Loucy (cell line): ENCODE results near the gene AFG3L2.
A peak's percentile ranks its signal among the peaks of the same experiment; 100 is the strongest.

Source experiments
- H2AFZ ChIP-seq: fragments of 200-600 bp; sonication (generic); 2 replicates; pipeline ENCODE4 v1.6.0; 2016; ENCODE audit warnings: antibody characterized with exemption, mild to moderate bottlenecking, low read length, moderate library complexity
- H3F3A ChIP-seq: fragments of 200-600 bp; 2 replicates; pipeline ENCODE4 v1.6.0; 2016; ENCODE audit warnings: antibody characterized with exemption, low read depth, mild to moderate bottlenecking
- H3K27me3 ChIP-seq: fragments of 200-600 bp; sonication (generic); 2 replicates; pipeline ENCODE4 v1.6.1; 2014; ENCODE audit warnings: low read length, mild to moderate bottlenecking; ENCODE audit not compliant: insufficient read depth, poor library complexity, severe bottlenecking
- H3K36me3 ChIP-seq: fragments of 200-600 bp; sonication (generic); 2 replicates; pipeline ENCODE4 v1.6.1; 2016; ENCODE audit warnings: low read length; ENCODE audit not compliant: insufficient read depth
- H3K4me1 ChIP-seq: fragments of 200-600 bp; sonication (generic); 2 replicates; pipeline ENCODE4 v1.5.1; 2014; ENCODE audit warnings: low read length, mild to moderate bottlenecking; ENCODE audit not compliant: insufficient read depth, poor library complexity, severe bottlenecking
- H3K4me2 ChIP-seq: fragments of 200-600 bp; sonication (generic); 2 replicates; pipeline ENCODE4 v1.6.0; 2014; ENCODE audit warnings: antibody characterized with exemption, low read length, low read depth, mild to moderate bottlenecking; ENCODE audit not compliant: poor library complexity, severe bottlenecking
- H3K4me3 ChIP-seq: fragments of 200-600 bp; sonication (generic); 2 replicates; pipeline ENCODE4 v1.5.1; 2014; ENCODE audit warnings: low read length, mild to moderate bottlenecking, mixed read lengths; ENCODE audit not compliant: poor library complexity, severe bottlenecking
- H3K79me2 ChIP-seq: fragments of 200-600 bp; sonication (generic); 2 replicates; pipeline ENCODE4 v1.6.1; 2014; ENCODE audit warnings: low read length; ENCODE audit not compliant: insufficient read depth
- H3K9ac ChIP-seq: fragments of 200-600 bp; sonication (generic); 2 replicates; pipeline ENCODE4 v1.6.0; 2014; ENCODE audit warnings: mild to moderate bottlenecking, low read depth, low read length, moderate library complexity; ENCODE audit not compliant: poor library complexity, severe bottlenecking
- H3K9me2 ChIP-seq: fragments of 200-600 bp; sonication (generic); replicated peaks from 2 replicates; pipeline ENCODE4 v1.6.1; 2016; ENCODE audit warnings: low read depth, low read length, mixed read lengths
- H3K9me3 ChIP-seq: fragments of 200-600 bp; sonication (generic); 2 replicates; pipeline ENCODE4 v1.6.1; 2014; ENCODE audit warnings: mild to moderate bottlenecking, antibody characterized with exemption, low read length, low read depth; ENCODE audit not compliant: insufficient read depth
- H4K20me1 ChIP-seq: fragments of 200-600 bp; sonication (generic); 2 replicates; pipeline ENCODE4 v1.6.0; 2014; ENCODE audit warnings: antibody characterized with exemption, low read length, mild to moderate bottlenecking; ENCODE audit not compliant: insufficient read depth, poor library complexity, severe bottlenecking
- CTCF ChIP-seq: fragments of 200-600 bp; sonication (generic); conservative IDR thresholded peaks from 2 replicates; pipeline ENCODE4 v1.5.1; 2014; ENCODE audit warnings: mild to moderate bottlenecking, antibody characterized with exemption, low read length
- EZH2phosphoT487 ChIP-seq: fragments of 200-600 bp; IDR thresholded peaks from 2 replicates; pipeline ENCODE4 v1.6.1; 2018; ENCODE audit warnings: antibody characterized with exemption, mild to moderate bottlenecking, moderate library complexity, borderline replicate concordance

The AFG3L2 gene

GRCh38 chr18:12371590-12371989 is 5.4 kb downstream of the AFG3L2 start:
- H3K9ac ChIP-seq = peak overlapping the region; percentile 20
- no peaks in the 10 kb centered on the region for H3K9me2 ChIP-seq
- H3K79me2 ChIP-seq = peaks cover 92% of the 10 kb centered on the region
- no peaks in the 10 kb centered on the region for H3K27me3 ChIP-seq
- H2AFZ ChIP-seq = no peak overlapping the region
- H3K4me1 ChIP-seq = peaks cover 41% of the 10 kb centered on the region
- peaks cover 22% of the 10 kb centered on the region; the same call in 1 of the 2 replicates for H3K36me3 ChIP-seq
- H3K9me3 ChIP-seq = no peaks in the 10 kb centered on the region
- peaks cover 64% of the 10 kb centered on the region for H4K20me1 ChIP-seq
- H3F3A ChIP-seq = no peaks in the 10 kb centered on the region; the same call in 1 of the 2 replicates
- peak overlapping the region; percentile 47 for H3K4me3 ChIP-seq
- H3K4me2 ChIP-seq = peak overlapping the region; percentile 96
- TF ChIP-seq CTCF = no peak
- TF ChIP-seq EZH2phosphoT487 = no peak

- no peak for TF ChIP-seq CTCF
- H3K36me3 ChIP-seq = peaks cover 40% of the 10 kb centered on the region; the same call in 1 of the 2 replicates
- no peak overlapping the region for H3K9ac ChIP-seq
- H4K20me1 ChIP-seq = peaks cover 48% of the 10 kb centered on the region
- H3K4me3 ChIP-seq = no peak overlapping the region
- no peaks in the 10 kb centered on the region for H3K9me2 ChIP-seq
- peaks cover 29% of the 10 kb centered on the region for H3K4me1 ChIP-seq
- no peaks in the 10 kb centered on the region for H3K27me3 ChIP-seq
- no peaks in the 10 kb centered on the region; the same call in 1 of the 2 replicates for H3F3A ChIP-seq
- peaks cover 75% of the 10 kb centered on the region for H3K79me2 ChIP-seq
- no peak overlapping the region for H2AFZ ChIP-seq
- no peak overlapping the region for H3K4me2 ChIP-seq
- H3K9me3 ChIP-seq = no peaks in the 10 kb centered on the region
Measured at GRCh38 chr18:12369211-12369610, 7.8 kb downstream of the AFG3L2 start.

GRCh38 chr18:12366784-12367183 is 10.2 kb downstream of the AFG3L2 start:
- H3K9ac ChIP-seq = no peak overlapping the region
- no peaks in the 10 kb centered on the region for H3K27me3 ChIP-seq
- H3K79me2 ChIP-seq = peaks cover 51% of the 10 kb centered on the region
- no peaks in the 10 kb centered on the region for H3K9me3 ChIP-seq
- no peak overlapping the region for H3K4me2 ChIP-seq
- peaks cover 29% of the 10 kb centered on the region for H4K20me1 ChIP-seq
- no peaks in the 10 kb centered on the region for H3K9me2 ChIP-seq
- no peak overlapping the region for H3K4me3 ChIP-seq
- H3K36me3 ChIP-seq = peaks cover 64% of the 10 kb centered on the region; the same call in 1 of the 2 replicates
- TF ChIP-seq CTCF (no peak), EZH2phosphoT487 (no peak)
- no peaks in the 10 kb centered on the region; the same call in 1 of the 2 replicates for H3F3A ChIP-seq
- H2AFZ ChIP-seq = no peak overlapping the region
- peaks cover 9% of the 10 kb centered on the region for H3K4me1 ChIP-seq
